SK-N-SH (cell line): ENCODE data around the gene PIMREG. TPM values are rescaled to one million over a fixed set of nuclear protein-coding genes. Genes with fewer than 3 reads are reported as not detected.

ENCODE experiments used
- CTCF ChIA-PET: fragments of 300-600, 350-600 bp; formaldehyde crosslinking; extraction: SDS; loops from one replicate; lab custom pipeline; 2021; lab: Yijun Ruan, JAX
- POLR2A ChIA-PET: fragments of 350-600 bp; sonication (Branson Sonifier 250); formaldehyde crosslinking; extraction: SDS; loops from one replicate; lab custom pipeline; 2020; ENCODE audit warnings: antibody characterized with exemption, inconsistent platforms; lab: Yijun Ruan, JAX
- DNase-seq: peaks from one replicate; pipeline ENCODE4 v3.0.0; 2012
- H2AFZ ChIP-seq: fragments of 200-600 bp; sonication (generic); 2 replicates; pipeline ENCODE4 v1.8.1; 2016; ENCODE audit warnings: antibody characterized with exemption, mild to moderate bottlenecking, low read depth
- H3F3A ChIP-seq: fragments of 200-600 bp; sonication (generic); replicated peaks from 2 replicates; pipeline ENCODE3; 2016; ENCODE audit warnings: antibody characterized with exemption, mild to moderate bottlenecking; ENCODE audit not compliant: insufficient read depth
- H3K27ac ChIP-seq, 2 experiments: fragments of 200-500 bp in 1 of 2; fragments of 200-600 bp in 1 of 2; sonication (Bioruptor generic) in 1 of 2; sonication (generic), shearing (Covaris generic) in 1 of 2; 2 replicates each; pipeline versions ENCODE4 v1.5.1 to v1.6.1; 2014 to 2016; ENCODE audit warnings: low read depth in 2 of 2, inconsistent platforms in 1 of 2, low read length in 1 of 2, mild to moderate bottlenecking in 1 of 2, mixed read lengths in 1 of 2
- H3K27me3 ChIP-seq: fragments of 200-600 bp; sonication (generic), shearing (Covaris generic); 2 replicates; pipeline ENCODE4 v1.6.1; 2016; ENCODE audit warnings: mixed run types; ENCODE audit not compliant: insufficient read depth
- H3K36me3 ChIP-seq, 2 experiments: fragments of 200-500 bp in 1 of 2; fragments of 200-600 bp in 1 of 2; sonication (Bioruptor generic) in 1 of 2; sonication (generic) in 1 of 2; replicated peaks in 1 of 2; 2 replicates each; pipeline versions ENCODE3 to v1.5.1; 2014 to 2016; ENCODE audit warnings: low read length in 1 of 2, mild to moderate bottlenecking in 1 of 2; ENCODE audit not compliant: insufficient read depth in 2 of 2, control insufficient read depth in 1 of 2
- H3K4me1 ChIP-seq, 2 experiments: fragments of 200-500 bp in 1 of 2; fragments of 200-600 bp in 1 of 2; sonication (Bioruptor generic) in 1 of 2; sonication (generic), shearing (Covaris generic) in 1 of 2; 2 replicates each; pipeline versions ENCODE4 v1.5.1 to v1.6.1; 2014 to 2016; ENCODE audit warnings: low read depth in 1 of 2, low read length in 1 of 2, mixed run types in 1 of 2; ENCODE audit not compliant: insufficient read depth in 2 of 2, control insufficient read depth in 1 of 2
- H3K4me2 ChIP-seq: fragments of 200-600 bp; sonication (generic), shearing (Covaris generic); 2 replicates; pipeline ENCODE4 v1.6.1; 2017; ENCODE audit warnings: mixed run types
- H3K4me3 ChIP-seq, 2 experiments: fragments of 200-500 bp in 1 of 2; fragments of 200-600 bp in 1 of 2; sonication (Bioruptor generic) in 1 of 2; sonication (generic), shearing (Covaris generic) in 1 of 2; 2 replicates each; pipeline versions ENCODE4 v1.5.1 to v1.8.1; 2014 to 2016; ENCODE audit warnings: low read depth in 2 of 2, inconsistent platforms in 1 of 2, low read length in 1 of 2, mild to moderate bottlenecking in 1 of 2, mixed read lengths in 1 of 2, moderate library complexity in 1 of 2
- H3K79me2 ChIP-seq: fragments of 200-600 bp; sonication (generic); 2 replicates; pipeline ENCODE4 v1.8.1; 2017; ENCODE audit warnings: mild to moderate bottlenecking; ENCODE audit not compliant: insufficient read depth
- H3K9ac ChIP-seq: fragments of 200-600 bp; sonication (generic); 2 replicates; pipeline ENCODE4 v1.6.1; 2017; ENCODE audit warnings: mixed run types
- H3K9me2 ChIP-seq: fragments of 200-600 bp; sonication (generic); 2 replicates; pipeline ENCODE4 v1.6.1; 2017; ENCODE audit warnings: mixed run types
- H3K9me3 ChIP-seq: fragments of 200-600 bp; sonication (generic); 2 replicates; pipeline ENCODE4 v1.6.1; 2017; ENCODE audit warnings: mixed run types, mild to moderate bottlenecking, moderate library complexity
- H4K20me1 ChIP-seq: fragments of 200-600 bp; sonication (generic); 2 replicates; pipeline ENCODE4 v1.6.1; 2017; ENCODE audit warnings: mild to moderate bottlenecking, mixed run types; ENCODE audit not compliant: insufficient read depth
- ELF1 ChIP-seq: IDR thresholded peaks from 2 replicates; pipeline ENCODE4 v1.4.0; 2012
- FOXJ3 ChIP-seq: sonication (generic); formaldehyde crosslinking; IDR thresholded peaks from 2 replicates; pipeline ENCODE4 v1.5.1; 2020; ENCODE audit warnings: mild to moderate bottlenecking, missing genetic modification reagents
- FOXM1 ChIP-seq: IDR thresholded peaks from 2 replicates; pipeline ENCODE4 v1.4.0; 2012; ENCODE audit warnings: low read depth, mild to moderate bottlenecking
- GATA2 ChIP-seq: sonication (generic); formaldehyde crosslinking; IDR thresholded peaks from 2 replicates; pipeline ENCODE4 v1.5.0; 2020; ENCODE audit warnings: mild to moderate bottlenecking, missing genetic modification reagents
- JUND ChIP-seq: IDR thresholded peaks from 2 replicates; pipeline ENCODE4 v1.4.0; 2012
- RAD21 ChIP-seq: IDR thresholded peaks from 2 replicates; pipeline ENCODE4 v1.6.1; 2012; ENCODE audit warnings: mild to moderate bottlenecking, low read length
- REST ChIP-seq: IDR thresholded peaks from 2 replicates; pipeline ENCODE4 v1.6.1; 2012; ENCODE audit warnings: mild to moderate bottlenecking, low read depth, low read length, moderate library complexity
- RFX5 ChIP-seq: IDR thresholded peaks from 2 replicates; pipeline ENCODE4 v1.6.1; 2012; ENCODE audit warnings: mild to moderate bottlenecking, improper control_type of control experiment, low read length
- SIN3A ChIP-seq: IDR thresholded peaks from 2 replicates; pipeline ENCODE4 v1.6.1; 2012; ENCODE audit warnings: low read depth, mild to moderate bottlenecking, low read length, moderate library complexity, borderline replicate concordance
- TEAD4 ChIP-seq: IDR thresholded peaks from 2 replicates; pipeline ENCODE4 v1.4.0; 2012; ENCODE audit warnings: mild to moderate bottlenecking, borderline replicate concordance; ENCODE audit not compliant: insufficient read depth
- USF1 ChIP-seq: IDR thresholded peaks from 2 replicates; pipeline ENCODE4 v1.4.0; 2012; ENCODE audit warnings: low read depth, borderline replicate concordance
- ZBTB33 ChIP-seq: IDR thresholded peaks from 2 replicates; pipeline ENCODE4 v1.4.0; 2012; ENCODE audit warnings: low read depth, borderline replicate concordance
- WGBS: methylation state at CpG from one replicate; pipeline ENCODE4 v1.1.6; 2017; ENCODE audit warnings: low lambda C conversion rate; 5-methylcytosine and 5-hydroxymethylcytosine counted together
- polyA plus RNA-seq, 3 experiments: library from polyadenylated mRNA; depleted of rRNA; stranded (reverse); fragments of >200 nt; gene quantifications; 2 replicates each; pipeline ENCODE4 v1.2.3, GENCODE V29; 2012

The PIMREG gene
- polyA plus RNA-seq, 1 of the 3 experiments (the other 2 are of a cell fraction): 19.6 TPM

- ChIA-PET CTCF (interaction anchor here (0.6 to 1.4 kb wide), 3 partner anchors 28 to 130 kb away, joined by 3 read pairs; no protein-coding TSS in a partner anchor), POLR2A (no interaction called here)
- H3K36me3 ChIP-seq: no peaks in the 10 kb centered on the region
- no peaks in the 10 kb centered on the region for H3K9me2 ChIP-seq
- no peaks in the 10 kb centered on the region for H3K27me3 ChIP-seq
- TF ChIP-seq RFX5 (no peak), FOXJ3 (no peak), ZBTB33 (no peak), SIN3A (no peak), ELF1 (no peak), TEAD4 (no peak), JUND (no peak), GATA2 (CRISPR knock-in tag) (no peak), RAD21 (no peak), REST (no peak), FOXM1 (no peak), USF1 (no peak)
- H3K9ac ChIP-seq: no peak overlapping the region
- no peaks in the 10 kb centered on the region for H4K20me1 ChIP-seq
- H3K4me3 ChIP-seq: no peak overlapping the region
- H3K27ac ChIP-seq: no peak overlapping the region
- peaks cover 5 to 15% of the 10 kb centered on the region in 2 experiments; a peak in 3 of 4 replicates for H3K4me1 ChIP-seq
- no peaks in the 10 kb centered on the region for H3K79me2 ChIP-seq
- no peak overlapping the region for H2AFZ ChIP-seq
- H3K9me3 ChIP-seq: no peaks in the 10 kb centered on the region
- H3F3A ChIP-seq: no peaks in the 10 kb centered on the region
- no peak overlapping the region for H3K4me2 ChIP-seq
- DNase-seq: no peak
- 75% methylated on average over 4 of the region's 4 CpGs for WGBS
These were observed 31.2 kb downstream of the PIMREG start for GRCh38 chr17:6475411-6475810.
